ENCODE results near the gene CPO.

Gene CPO

GRCh38 chr2:206990360-206990759, 51.0 kb downstream of the CPO start:
- TF ChIP-seq CTCF (IDR thresholded peaks at IDR 0.05; ENCODE audit: low read depth, low read length): no peak
- no peak overlapping the region for H3K4me3 ChIP-seq (ENCODE audit: low read depth, low read length)

- no peak for TF ChIP-seq CTCF (IDR thresholded peaks at IDR 0.05; ENCODE audit: low read depth, low read length)
- H3K4me3 ChIP-seq (ENCODE audit: low read depth, low read length): no peak overlapping the region
Observed at GRCh38 chr2:206991070-206991469, 51.8 kb downstream of the CPO start.

- no peak overlapping the region for H3K4me3 ChIP-seq (ENCODE audit: low read depth, low read length)
- TF ChIP-seq CTCF (IDR thresholded peaks at IDR 0.05; ENCODE audit: low read depth, low read length): no peak
Observed at GRCh38 chr2:206993396-206993911, 54.1 kb downstream of the CPO start.

- no peak overlapping the region for H3K4me3 ChIP-seq (ENCODE audit: low read depth, low read length)
- TF ChIP-seq CTCF (IDR thresholded peaks at IDR 0.05; ENCODE audit: low read depth, low read length): no peak
Observed at GRCh38 chr2:206993964-206994363, 54.6 kb downstream of the CPO start.

- no peak for TF ChIP-seq CTCF (IDR thresholded peaks at IDR 0.05; ENCODE audit: low read depth, low read length)
- H3K4me3 ChIP-seq (ENCODE audit: low read depth, low read length): no peak overlapping the region
Observed at GRCh38 chr2:206996556-206997065, 57.3 kb downstream of the CPO start.

- H3K4me3 ChIP-seq (ENCODE audit: low read depth, low read length): no peak overlapping the region
- TF ChIP-seq CTCF (IDR thresholded peaks at IDR 0.05; ENCODE audit: low read depth, low read length): no peak
Observed at GRCh38 chr2:207008105-207008990, 69.0 kb downstream of the CPO start.

- H3K4me3 ChIP-seq (ENCODE audit: low read depth, low read length): no peak overlapping the region
- no peak for TF ChIP-seq CTCF (IDR thresholded peaks at IDR 0.05; ENCODE audit: low read depth, low read length)
Observed at GRCh38 chr2:207012461-207012860, 73.1 kb downstream of the CPO start.
